Right lobe of liver (tissue), 4 donors: ENCODE measurements around the gene ROPN1B.
"Not testable (repeated sequence)": the region's sequence is repeated elsewhere in the genome, so short reads cannot be mapped to it uniquely, and the experiment has no call there.

Experiments used
- CTCF ChIP-seq, 4 donors: fragments of 200-600 bp in 3 of 4; fragments of 450-650 bp in 1 of 4; IDR thresholded peaks; one replicate each; pipeline versions ENCODE4 v1.5.1 to v1.8.0; 2016 to 2022; ENCODE audit warnings: antibody characterized with exemption in 4 of 4, mild to moderate bottlenecking in 2 of 4
- POLR2A ChIP-seq: fragments of 450-650 bp; IDR thresholded peaks from one replicate; pipeline ENCODE4 v1.6.1; 2017; ENCODE audit warnings: antibody characterized with exemption, mild to moderate bottlenecking
- donor health status: DM: no; HTN: no; CAD: no.
- donor health status: DM: no; HTN: no; CAD: no.
- donor health status: DM: no; HTN: yes; CAD: no.

GRCh38 chr3:125984951-125985350, 16.0 kb downstream of the ROPN1B start:
- not testable (repeated sequence) for TF ChIP-seq CTCF (IDR thresholded peaks at IDR 0.05); POLR2A
